Endothelial cell (in vitro differentiated cells): ENCODE measurements around the gene OXER1. TPM values are rescaled to one million over a fixed set of nuclear protein-coding genes. Genes with fewer than 3 reads are reported as not detected.
A peak's percentile ranks its signal among the peaks of the same experiment; 100 is the strongest.

ENCODE experiments used
- DNase-seq: peaks from one replicate; pipeline ENCODE4 v3.0.0; 2021; ENCODE audit warnings: low spot score
- H3K27ac Mint-ChIP-seq: one replicate; pipeline ENCODE4 v1.8.0; 2021; ENCODE audit warnings: mixed read lengths, inconsistent platforms; ENCODE audit not compliant: unreplicated experiment
- H3K27me3 Mint-ChIP-seq: one replicate; pipeline ENCODE4 v1.8.0; 2021; ENCODE audit warnings: mild to moderate bottlenecking, moderate library complexity, mixed read lengths, inconsistent platforms; ENCODE audit not compliant: unreplicated experiment
- H3K36me3 Mint-ChIP-seq: one replicate; pipeline ENCODE4 v1.8.0; 2021; ENCODE audit warnings: mild to moderate bottlenecking, low read depth, mixed read lengths, inconsistent platforms; ENCODE audit not compliant: unreplicated experiment
- H3K4me1 Mint-ChIP-seq: one replicate; pipeline ENCODE4 v1.8.0; 2021; ENCODE audit warnings: mild to moderate bottlenecking, mixed read lengths, inconsistent platforms; ENCODE audit not compliant: unreplicated experiment
- H3K4me3 Mint-ChIP-seq: one replicate; pipeline ENCODE4 v1.8.0; 2021; ENCODE audit warnings: mild to moderate bottlenecking, mixed read lengths, inconsistent platforms; ENCODE audit not compliant: unreplicated experiment
- H3K9me3 Mint-ChIP-seq: one replicate; pipeline ENCODE4 v1.8.0; 2021; ENCODE audit warnings: mixed read lengths, inconsistent platforms; ENCODE audit not compliant: unreplicated experiment
- long read RNA-seq: library from polyadenylated mRNA; unstranded; transcript quantifications from one replicate; pipeline ENCODE4 v2.0.0, GENCODE V29; 2020; ENCODE audit not compliant: unreplicated experiment
- total RNA-seq: library from RNA; stranded (reverse); fragmentation: NEBNext Ultra II Directional; extraction: Animal tissue kit (Norgen Biotek cat#: 25700); gene quantifications from one replicate; pipeline ENCODE4 v1.2.1, GENCODE V29; 2021; ENCODE audit not compliant: unreplicated experiment
- TF ChIP-seq, protein P1 (sequence below): fragments of 200-600 bp; sonication (generic); IDR thresholded peaks from one replicate; pipeline ENCODE4 v1.5.0; 2021; ENCODE audit warnings: antibody characterized with exemption; ENCODE audit not compliant: unreplicated experiment

Gene OXER1, protein sequence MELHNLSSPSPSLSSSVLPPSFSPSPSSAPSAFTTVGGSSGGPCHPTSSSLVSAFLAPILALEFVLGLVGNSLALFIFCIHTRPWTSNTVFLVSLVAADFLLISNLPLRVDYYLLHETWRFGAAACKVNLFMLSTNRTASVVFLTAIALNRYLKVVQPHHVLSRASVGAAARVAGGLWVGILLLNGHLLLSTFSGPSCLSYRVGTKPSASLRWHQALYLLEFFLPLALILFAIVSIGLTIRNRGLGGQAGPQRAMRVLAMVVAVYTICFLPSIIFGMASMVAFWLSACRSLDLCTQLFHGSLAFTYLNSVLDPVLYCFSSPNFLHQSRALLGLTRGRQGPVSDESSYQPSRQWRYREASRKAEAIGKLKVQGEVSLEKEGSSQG
- total RNA-seq = 1.5 TPM
- long read RNA-seq = 0 reads

DNA sequence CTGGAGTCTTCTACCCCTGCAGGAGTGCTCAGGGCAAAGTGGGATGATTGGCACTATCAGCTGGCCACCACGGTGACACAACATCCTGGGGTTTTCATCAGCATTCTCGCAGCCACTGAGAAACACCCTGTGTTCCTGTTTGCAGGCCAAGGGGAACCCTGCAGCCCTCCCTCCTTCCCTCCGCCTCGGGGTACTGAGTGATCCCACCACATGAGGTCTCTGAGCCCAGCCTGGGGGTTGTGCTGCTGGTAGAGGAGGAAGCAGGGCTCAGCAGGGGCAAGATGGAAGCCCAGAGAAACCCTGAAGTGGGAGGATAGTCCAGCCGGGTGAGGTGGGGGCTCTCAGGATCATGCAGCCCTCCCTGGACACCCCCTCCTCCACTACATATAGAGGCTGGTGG lies at the start of gene OXER1:
OXER1 (minus strand) TSS at position 40 of the 400 bp plus-strand sequence. CDS start 73 bp downstream, outside the sequence.
- TF ChIP-seq, protein P1, sequence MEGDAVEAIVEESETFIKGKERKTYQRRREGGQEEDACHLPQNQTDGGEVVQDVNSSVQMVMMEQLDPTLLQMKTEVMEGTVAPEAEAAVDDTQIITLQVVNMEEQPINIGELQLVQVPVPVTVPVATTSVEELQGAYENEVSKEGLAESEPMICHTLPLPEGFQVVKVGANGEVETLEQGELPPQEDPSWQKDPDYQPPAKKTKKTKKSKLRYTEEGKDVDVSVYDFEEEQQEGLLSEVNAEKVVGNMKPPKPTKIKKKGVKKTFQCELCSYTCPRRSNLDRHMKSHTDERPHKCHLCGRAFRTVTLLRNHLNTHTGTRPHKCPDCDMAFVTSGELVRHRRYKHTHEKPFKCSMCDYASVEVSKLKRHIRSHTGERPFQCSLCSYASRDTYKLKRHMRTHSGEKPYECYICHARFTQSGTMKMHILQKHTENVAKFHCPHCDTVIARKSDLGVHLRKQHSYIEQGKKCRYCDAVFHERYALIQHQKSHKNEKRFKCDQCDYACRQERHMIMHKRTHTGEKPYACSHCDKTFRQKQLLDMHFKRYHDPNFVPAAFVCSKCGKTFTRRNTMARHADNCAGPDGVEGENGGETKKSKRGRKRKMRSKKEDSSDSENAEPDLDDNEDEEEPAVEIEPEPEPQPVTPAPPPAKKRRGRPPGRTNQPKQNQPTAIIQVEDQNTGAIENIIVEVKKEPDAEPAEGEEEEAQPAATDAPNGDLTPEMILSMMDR = no peak
- Mint-ChIP-seq H3K4me3 (peak within 1 kb of the TSS; percentile 29), H3K36me3 (peaks cover 10% of the 10 kb centered on the region), H3K9me3 (no peaks in the 10 kb centered on the region), H3K27ac (no peak within 1 kb of the TSS), H3K27me3 (peaks cover 18% of the 10 kb centered on the region), H3K4me1 (no peaks in the 10 kb centered on the region)
- DNase-seq = no peak

DNA sequence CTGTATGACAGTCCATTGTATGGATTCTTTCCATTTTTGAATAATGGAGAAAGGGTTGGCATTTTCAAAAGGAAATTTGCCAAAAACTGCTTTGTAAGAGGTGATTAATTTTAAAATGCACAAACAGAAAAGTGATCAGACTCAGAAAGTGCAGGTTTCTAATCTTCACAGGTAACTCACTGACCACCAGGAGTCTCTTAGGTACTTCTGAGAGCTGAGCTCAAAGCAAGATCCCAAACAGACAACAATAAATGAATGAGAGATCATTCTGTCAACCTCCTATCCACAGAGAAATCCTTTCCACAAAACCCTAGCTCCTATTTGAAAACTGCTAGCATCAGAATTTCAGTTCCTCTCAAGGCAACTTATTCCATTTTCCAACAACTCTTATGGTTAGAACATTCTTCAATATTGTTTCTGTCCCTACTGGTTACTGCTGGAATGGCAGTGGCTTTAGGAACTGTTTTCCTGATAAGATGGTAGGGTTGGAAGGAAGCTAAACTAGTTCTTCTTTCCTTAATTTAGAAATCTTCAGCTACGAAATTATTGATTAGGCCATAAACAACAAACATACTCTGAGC lies 49.1 kb upstream of the OXER1 start:
- no peaks in the 10 kb centered on the region for H3K9me3 Mint-ChIP-seq
- H3K36me3 Mint-ChIP-seq = no peaks in the 10 kb centered on the region
- H3K4me3 Mint-ChIP-seq = no peak overlapping the region
- H3K27ac Mint-ChIP-seq = no peak overlapping the region
- peaks cover 18% of the 10 kb centered on the region for H3K27me3 Mint-ChIP-seq
- peaks cover 14% of the 10 kb centered on the region for H3K4me1 Mint-ChIP-seq
- no peak for DNase-seq
- TF ChIP-seq, protein P1 = peak; percentile 78

DNA sequence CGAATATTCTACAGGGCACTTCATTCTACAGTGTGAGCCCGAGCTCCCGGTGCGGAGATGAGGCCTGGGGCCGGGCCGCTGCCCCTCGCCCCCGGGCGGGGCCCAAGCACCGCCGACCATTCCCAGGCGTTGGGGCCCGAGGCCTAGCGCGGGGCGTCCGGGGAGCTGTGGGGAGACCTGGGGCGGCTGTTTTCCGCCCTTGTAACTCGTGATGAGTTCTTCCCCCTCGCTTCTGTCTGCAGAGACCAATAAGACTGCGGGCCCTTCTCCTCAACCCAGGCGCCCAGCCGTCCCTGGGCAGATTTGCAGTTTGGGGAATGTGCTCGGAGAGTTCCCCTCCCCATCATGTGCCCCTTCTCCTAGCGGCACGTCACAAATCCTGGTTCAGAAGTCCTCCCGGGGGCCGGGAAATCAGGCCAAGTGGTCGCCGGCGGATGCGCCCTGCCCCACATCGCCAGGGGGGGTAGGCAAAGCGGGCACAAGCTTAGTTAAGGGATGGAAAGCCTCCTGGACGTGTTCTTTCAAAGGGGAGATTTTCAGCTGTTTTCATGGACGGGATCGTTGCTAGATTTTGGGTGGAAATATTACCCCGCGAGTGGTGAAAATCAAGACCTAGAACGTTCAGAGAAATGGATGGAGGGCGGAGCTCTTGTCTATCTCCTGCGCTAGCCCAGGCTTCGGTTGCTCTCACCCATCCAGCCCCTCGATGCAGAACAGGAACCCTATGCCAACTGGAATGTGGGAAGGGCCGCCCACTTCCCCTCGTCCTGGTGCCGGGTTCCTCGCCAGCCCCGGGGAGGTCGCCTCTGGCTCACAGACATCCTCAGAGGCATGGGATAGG lies 47.3 kb upstream of the OXER1 start:
- Mint-ChIP-seq H3K9me3 (no peaks in the 10 kb centered on the region), H3K4me3 (peak overlapping the region; percentile 95), H3K27ac (peak overlapping the region; percentile 96), H3K36me3 (no peaks in the 10 kb centered on the region), H3K27me3 (peaks cover 18% of the 10 kb centered on the region), H3K4me1 (peaks cover 14% of the 10 kb centered on the region)
- TF ChIP-seq, protein P1 = no peak
- DNase-seq = peak; percentile 58

DNA sequence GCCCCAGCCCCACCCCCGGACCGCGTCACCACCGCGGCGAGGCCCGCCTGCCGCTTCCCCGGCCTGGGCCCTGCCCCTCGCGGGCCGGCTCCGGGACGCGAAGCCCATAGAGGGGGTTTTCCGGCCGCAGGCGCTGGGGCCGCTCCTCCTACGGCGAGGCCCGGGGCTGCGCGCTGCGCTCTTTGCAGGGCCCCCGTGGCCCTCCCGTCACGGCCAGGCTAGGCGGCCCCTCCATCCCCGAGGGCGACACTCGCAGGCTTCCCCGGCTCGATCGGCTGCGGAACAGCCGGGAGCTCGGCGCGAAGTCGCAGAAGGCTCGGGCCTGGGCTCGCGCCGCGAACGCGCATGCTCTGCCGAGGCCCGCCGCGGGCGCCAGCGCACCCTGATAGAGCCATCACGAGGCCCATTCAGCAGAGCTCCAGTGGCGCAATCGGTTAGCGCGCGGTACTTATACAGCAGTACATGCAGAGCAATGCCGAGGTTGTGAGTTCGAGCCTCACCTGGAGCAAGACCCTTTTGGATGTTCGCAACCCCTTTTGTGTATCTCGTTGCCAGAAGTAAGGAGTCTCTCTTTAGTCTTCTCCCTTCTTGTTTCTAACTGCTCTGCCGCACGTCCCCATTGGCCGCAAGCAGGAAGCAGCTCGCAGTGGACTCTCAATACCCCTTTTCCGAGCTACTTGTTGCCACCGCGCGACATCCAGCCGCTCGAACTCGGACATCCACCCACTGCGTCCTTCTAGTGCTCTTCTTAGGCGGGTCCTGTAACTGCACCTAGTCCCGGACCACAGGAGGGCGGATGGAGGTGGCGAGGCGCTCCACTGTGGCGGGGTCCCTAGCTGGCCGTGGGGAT lies 46.4 kb upstream of the OXER1 start:
- H3K36me3 Mint-ChIP-seq = no peaks in the 10 kb centered on the region
- H3K9me3 Mint-ChIP-seq = no peaks in the 10 kb centered on the region
- H3K4me3 Mint-ChIP-seq = peak overlapping the region; percentile 95
- TF ChIP-seq, protein P1 = peak; percentile 17
- peaks cover 14% of the 10 kb centered on the region for H3K4me1 Mint-ChIP-seq
- peak; percentile 93 for DNase-seq
- H3K27ac Mint-ChIP-seq = peak overlapping the region; percentile 96
- H3K27me3 Mint-ChIP-seq = peaks cover 18% of the 10 kb centered on the region
